DOHH2 (cell line): ENCODE results near the gene LRP4.
A peak's percentile ranks its signal among the peaks of the same experiment; 100 is the strongest.

Experiments used
- H3F3A ChIP-seq: fragments of 200-600 bp; sonication (generic), shearing (Covaris generic); 2 replicates; pipeline ENCODE4 v1.6.0; 2016; ENCODE audit warnings: antibody characterized with exemption, mild to moderate bottlenecking; ENCODE audit not compliant: control insufficient read depth, insufficient read depth
- H3K27ac ChIP-seq: fragments of 200-600 bp; sonication (generic); 2 replicates; pipeline ENCODE4 v1.5.1; 2014; ENCODE audit warnings: low read depth, mild to moderate bottlenecking, low read length, moderate library complexity
- H3K27me3 ChIP-seq: fragments of 200-600 bp; sonication (generic); 2 replicates; pipeline ENCODE4 v1.6.1; 2014; ENCODE audit warnings: mild to moderate bottlenecking, low read length, mixed read lengths; ENCODE audit not compliant: control insufficient read depth
- H3K36me3 ChIP-seq: fragments of 200-600 bp; sonication (generic); 2 replicates; pipeline ENCODE4 v1.6.1; 2014; ENCODE audit warnings: mild to moderate bottlenecking, low read length, moderate library complexity, mixed read lengths; ENCODE audit not compliant: control insufficient read depth
- H3K4me1 ChIP-seq: fragments of 200-600 bp; sonication (generic); 2 replicates; pipeline ENCODE4 v1.6.1; 2014; ENCODE audit warnings: mild to moderate bottlenecking, low read length, mixed read lengths; ENCODE audit not compliant: control insufficient read depth
- H3K4me2 ChIP-seq: fragments of 200-600 bp; sonication (generic); 2 replicates; pipeline ENCODE4 v1.6.0; 2014; ENCODE audit warnings: mild to moderate bottlenecking, low read length, moderate library complexity
- H3K4me3 ChIP-seq: fragments of 200-600 bp; sonication (generic); 2 replicates; pipeline ENCODE4 v1.5.1; 2014; ENCODE audit warnings: mild to moderate bottlenecking, low read length, mixed read lengths
- H3K79me2 ChIP-seq: fragments of 200-600 bp; sonication (generic); 2 replicates; pipeline ENCODE4 v1.6.1; 2014; ENCODE audit warnings: mild to moderate bottlenecking, low read length, mixed read lengths; ENCODE audit not compliant: control insufficient read depth
- H3K9me2 ChIP-seq: fragments of 200-600 bp; sonication (generic); replicated peaks from 2 replicates; pipeline ENCODE4 v1.6.1; 2014; ENCODE audit warnings: mild to moderate bottlenecking, low read length, mixed read lengths; ENCODE audit not compliant: control insufficient read depth
- H3K9me3 ChIP-seq: fragments of 200-600 bp; sonication (generic); 2 replicates; pipeline ENCODE4 v1.6.1; 2014; ENCODE audit warnings: antibody characterized with exemption, low read length, mixed read lengths; ENCODE audit not compliant: control insufficient read depth, insufficient read depth
- H4K20me1 ChIP-seq: fragments of 200-600 bp; sonication (generic); 2 replicates; pipeline ENCODE4 v1.6.0; 2014; ENCODE audit warnings: low read depth, mild to moderate bottlenecking, antibody characterized with exemption, low read length, moderate library complexity; ENCODE audit not compliant: control insufficient read depth, insufficient read depth
- EZH2phosphoT487 ChIP-seq: fragments of 200-600 bp; sonication (generic); IDR thresholded peaks from 2 replicates; pipeline ENCODE4 v1.6.1; 2017; ENCODE audit warnings: borderline replicate concordance, mild to moderate bottlenecking, antibody characterized with exemption, low read length, moderate library complexity, mixed read lengths
- TF ChIP-seq, protein P1 (sequence below): fragments of 200-600 bp; sonication (generic); IDR thresholded peaks from one replicate; pipeline ENCODE4 v1.5.1; 2014; ENCODE audit warnings: antibody characterized with exemption, mild to moderate bottlenecking, low read depth, low read length; ENCODE audit not compliant: poor library complexity, severe bottlenecking

Gene LRP4

DNA sequence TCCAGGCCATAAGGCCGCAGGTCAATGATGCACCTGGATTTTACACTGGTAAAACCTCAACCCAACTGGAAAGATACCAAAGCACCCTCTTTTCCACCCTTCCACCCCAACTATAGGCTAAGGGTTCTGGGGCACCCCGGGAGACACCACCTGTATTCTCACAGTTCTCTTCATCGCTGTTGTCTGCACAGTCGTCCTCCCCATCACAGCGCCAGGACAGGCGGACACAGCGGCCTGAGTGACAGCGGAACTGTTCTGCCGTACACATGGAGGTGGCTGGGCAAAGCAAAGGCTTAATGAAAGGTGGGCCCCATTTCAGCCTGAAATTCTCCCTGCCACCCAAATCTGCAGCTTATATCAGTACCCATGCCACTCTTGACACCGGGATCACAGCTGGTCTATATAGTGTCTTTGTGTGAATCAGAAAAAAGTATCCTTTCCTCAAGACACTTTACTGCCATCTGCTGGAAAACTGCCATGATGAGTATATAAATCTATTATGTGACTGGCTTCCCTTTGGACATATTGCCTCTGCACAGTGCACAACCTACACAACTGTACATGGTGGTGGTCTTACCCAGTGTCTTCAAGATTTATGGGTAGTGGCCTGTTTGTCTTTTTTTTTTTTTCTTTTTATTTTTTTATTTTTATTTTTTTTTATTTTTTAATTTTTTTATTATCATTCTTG, 21.5 kb downstream of the LRP4 start:
- no peak for TF ChIP-seq EZH2phosphoT487
- TF ChIP-seq, protein P1, sequence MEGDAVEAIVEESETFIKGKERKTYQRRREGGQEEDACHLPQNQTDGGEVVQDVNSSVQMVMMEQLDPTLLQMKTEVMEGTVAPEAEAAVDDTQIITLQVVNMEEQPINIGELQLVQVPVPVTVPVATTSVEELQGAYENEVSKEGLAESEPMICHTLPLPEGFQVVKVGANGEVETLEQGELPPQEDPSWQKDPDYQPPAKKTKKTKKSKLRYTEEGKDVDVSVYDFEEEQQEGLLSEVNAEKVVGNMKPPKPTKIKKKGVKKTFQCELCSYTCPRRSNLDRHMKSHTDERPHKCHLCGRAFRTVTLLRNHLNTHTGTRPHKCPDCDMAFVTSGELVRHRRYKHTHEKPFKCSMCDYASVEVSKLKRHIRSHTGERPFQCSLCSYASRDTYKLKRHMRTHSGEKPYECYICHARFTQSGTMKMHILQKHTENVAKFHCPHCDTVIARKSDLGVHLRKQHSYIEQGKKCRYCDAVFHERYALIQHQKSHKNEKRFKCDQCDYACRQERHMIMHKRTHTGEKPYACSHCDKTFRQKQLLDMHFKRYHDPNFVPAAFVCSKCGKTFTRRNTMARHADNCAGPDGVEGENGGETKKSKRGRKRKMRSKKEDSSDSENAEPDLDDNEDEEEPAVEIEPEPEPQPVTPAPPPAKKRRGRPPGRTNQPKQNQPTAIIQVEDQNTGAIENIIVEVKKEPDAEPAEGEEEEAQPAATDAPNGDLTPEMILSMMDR: peak; percentile 52
- Histone ChIP-seq H3K27me3 (no peaks in the 10 kb centered on the region), H3K9me2 (no peaks in the 10 kb centered on the region), H3K4me2 (no peak overlapping the region), H3K36me3 (peaks cover 9% of the 10 kb centered on the region; the same call in 1 of the 2 replicates), H3K79me2 (no peaks in the 10 kb centered on the region), H3K4me1 (no peaks in the 10 kb centered on the region), H3K4me3 (no peak overlapping the region), H3K9me3 (no peaks in the 10 kb centered on the region), H3F3A (no peaks in the 10 kb centered on the region), H3K27ac (no peak overlapping the region), H4K20me1 (no peaks in the 10 kb centered on the region)

DNA sequence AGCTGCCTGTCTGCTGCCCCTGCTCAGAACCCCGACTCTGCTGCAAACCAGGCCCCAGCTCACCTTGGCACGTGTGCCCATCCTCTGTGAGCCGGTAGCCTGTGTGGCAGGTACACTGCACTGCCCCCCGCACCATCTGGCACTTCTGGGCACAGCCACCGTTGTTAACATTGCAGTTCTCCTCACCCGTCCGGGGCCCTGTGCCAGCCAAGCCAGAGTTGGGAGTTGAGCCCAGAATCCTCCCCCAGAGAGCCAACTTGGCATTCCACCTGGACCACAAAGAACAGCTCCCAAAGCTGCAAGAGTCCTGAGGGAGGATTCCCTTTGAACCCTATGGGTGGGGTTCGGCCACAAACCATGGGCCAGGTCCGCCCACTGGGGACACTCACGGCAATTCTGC, 22.5 kb downstream of the LRP4 start:
- H3K4me2 ChIP-seq: no peak overlapping the region
- H3K79me2 ChIP-seq: no peaks in the 10 kb centered on the region
- H3F3A ChIP-seq: no peaks in the 10 kb centered on the region

DNA sequence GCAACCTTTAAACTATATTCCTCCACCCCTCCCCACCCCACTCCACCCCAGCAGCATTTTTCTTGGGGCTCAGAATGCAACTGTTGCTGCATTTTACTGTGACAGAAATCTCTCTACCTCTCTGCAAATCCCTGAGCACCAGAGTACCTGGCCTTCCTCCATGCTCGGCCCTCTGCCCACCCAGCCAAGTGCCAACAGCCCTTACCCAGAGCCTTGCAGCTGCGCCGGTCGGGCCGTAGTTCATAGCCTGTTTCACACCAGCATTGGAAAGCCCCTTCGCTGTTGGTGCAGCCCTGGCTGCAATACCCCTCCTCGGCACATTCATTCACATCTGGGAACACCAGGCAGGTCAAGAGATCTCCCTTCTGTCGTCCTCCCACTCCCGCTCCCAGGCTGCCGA, 23.4 kb downstream of the LRP4 start:
- Histone ChIP-seq H3K4me1 (no peaks in the 10 kb centered on the region), H3K9me2 (no peaks in the 10 kb centered on the region), H3K4me3 (no peak overlapping the region), H3K79me2 (no peaks in the 10 kb centered on the region), H3F3A (no peaks in the 10 kb centered on the region), H3K4me2 (no peak overlapping the region), H3K9me3 (no peaks in the 10 kb centered on the region), H3K36me3 (peaks cover 10% of the 10 kb centered on the region; the same call in 1 of the 2 replicates), H4K20me1 (no peaks in the 10 kb centered on the region), H3K27me3 (no peaks in the 10 kb centered on the region), H3K27ac (no peak overlapping the region)
- TF ChIP-seq, protein P1: no peak
- no peak for TF ChIP-seq EZH2phosphoT487

More for the DNA sequence above, 22.5 kb downstream of the LRP4 start:
- Histone ChIP-seq H3K9me2 (no peaks in the 10 kb centered on the region), H3K4me3 (no peak overlapping the region), H3K27me3 (no peaks in the 10 kb centered on the region), H3K36me3 (peaks cover 9% of the 10 kb centered on the region; the same call in 1 of the 2 replicates), H3K27ac (no peak overlapping the region), H3K9me3 (no peaks in the 10 kb centered on the region), H3K4me1 (no peaks in the 10 kb centered on the region), H4K20me1 (no peaks in the 10 kb centered on the region)
- no peak for TF ChIP-seq EZH2phosphoT487
- TF ChIP-seq, protein P1: no peak
